K562 (cell line): Measurements from ENCODE around the gene ABCF3. TPM values are rescaled to one million over a fixed set of nuclear protein-coding genes. Genes with fewer than 3 reads are reported as not detected.

Experiments used
- CBFB ChIP-seq: sonication (generic); formaldehyde crosslinking; IDR thresholded peaks from 2 replicates; pipeline ENCODE4 v1.4.0; 2020; ENCODE audit warnings: mild to moderate bottlenecking, missing genetic modification reagents
- DPF2 ChIP-seq: fragments of 450-650 bp; IDR thresholded peaks from 2 replicates; pipeline ENCODE4 v1.6.1; 2016
- HNRNPLL ChIP-seq: fragments of 200-400 bp; formaldehyde crosslinking; IDR thresholded peaks from 2 replicates; pipeline ENCODE4 v1.6.1; 2017; ENCODE audit warnings: low read length, low read depth, mild to moderate bottlenecking; ENCODE audit not compliant: poor library complexity, severe bottlenecking
- LEF1 ChIP-seq: fragments of 450-650 bp; IDR thresholded peaks from 2 replicates; pipeline ENCODE4 v1.6.1; 2016; ENCODE audit warnings: mild to moderate bottlenecking
- MXI1 ChIP-seq: IDR thresholded peaks from 2 replicates; pipeline ENCODE4 v1.6.1; 2011; ENCODE audit warnings: low read depth, mild to moderate bottlenecking, improper control_type of control experiment, low read length
- polyA plus RNA-seq, 8 experiments: library from polyadenylated mRNA; depleted of rRNA in 4 of 8; stranded (reverse) in 5 of 8; unstranded in 3 of 8; fragments of >200 nt; fragmentation: Nextera tagmentation in 2 of 8; fragmentation: Illumina TruSeq in 1 of 8; extraction: Ambion mirVana in 2 of 8; extraction: Trizol in 1 of 8; gene quantifications; 2 replicates each; pipeline versions ENCODE4 v1.2.1 to v1.2.3, GENCODE V29; 2011 to 2014; ENCODE audit warnings: inconsistent platforms in 1 of 8, missing spikeins in 1 of 8
- total RNA-seq, 7 experiments: library from RNA; depleted of rRNA in 6 of 7; stranded (reverse); fragments of >200 nt in 6 of 7; fragmentation: Illumina TruSeq in 2 of 7; extraction: Trizol in 2 of 7; gene quantifications; 2 replicates each; pipeline versions ENCODE4 v1.2.1 to v1.2.3, GENCODE V29; 2011 to 2021; ENCODE audit warnings: low replicate concordance in 1 of 7
- TF ChIP-seq, protein P1 (sequence below), 2 experiments: fragments of 450-650 bp in 1 of 2; sonication (generic) in 1 of 2; formaldehyde crosslinking in 1 of 2; IDR thresholded peaks; 2 replicates each; pipeline versions ENCODE4 v1.7.1 to v1.9.0; 2016 to 2022; ENCODE audit warnings: inconsistent platforms in 1 of 2, mild to moderate bottlenecking in 1 of 2, missing genetic modification reagents in 1 of 2
- TF ChIP-seq, protein P2 (sequence below): fragments of 450-650 bp; formaldehyde crosslinking; IDR thresholded peaks from 2 replicates; pipeline ENCODE4 v1.4.0; 2022; ENCODE audit warnings: missing genetic modification characterization
- TF ChIP-seq, protein P3 (sequence below): fragments of 250-450 bp; sonication (Bioruptor Pico); IDR thresholded peaks from 2 replicates; pipeline ENCODE4 v1.5.0; 2021; ENCODE audit warnings: mild to moderate bottlenecking, borderline replicate concordance
- TF ChIP-seq, protein P4 (sequence below), 2 experiments: IDR thresholded peaks; 2 replicates each; pipeline ENCODE4 v1.6.1; 2011; ENCODE audit warnings: borderline replicate concordance in 1 of 2, control low read depth in 1 of 2, low read depth in 1 of 2, low read length in 1 of 2, mild to moderate bottlenecking in 1 of 2, mixed read lengths in 1 of 2, moderate library complexity in 1 of 2; ENCODE audit not compliant: insufficient read depth in 1 of 2, insufficient read length in 1 of 2, poor library complexity in 1 of 2, severe bottlenecking in 1 of 2; ENCODE audit errors: extremely low read depth in 1 of 2
- TF ChIP-seq, protein P5 (sequence below): fragments of 250-450 bp; sonication (Bioruptor Pico); IDR thresholded peaks from 2 replicates; pipeline ENCODE4 v1.5.0; 2021

Gene ABCF3
- total and polyA plus RNA-seq, 9 of the 15 experiments (the other 6 are each of a cell fraction or from before 2014, with no cell fraction given), result 6.7 to 77.9 (median 45.1) TPM

DNA sequence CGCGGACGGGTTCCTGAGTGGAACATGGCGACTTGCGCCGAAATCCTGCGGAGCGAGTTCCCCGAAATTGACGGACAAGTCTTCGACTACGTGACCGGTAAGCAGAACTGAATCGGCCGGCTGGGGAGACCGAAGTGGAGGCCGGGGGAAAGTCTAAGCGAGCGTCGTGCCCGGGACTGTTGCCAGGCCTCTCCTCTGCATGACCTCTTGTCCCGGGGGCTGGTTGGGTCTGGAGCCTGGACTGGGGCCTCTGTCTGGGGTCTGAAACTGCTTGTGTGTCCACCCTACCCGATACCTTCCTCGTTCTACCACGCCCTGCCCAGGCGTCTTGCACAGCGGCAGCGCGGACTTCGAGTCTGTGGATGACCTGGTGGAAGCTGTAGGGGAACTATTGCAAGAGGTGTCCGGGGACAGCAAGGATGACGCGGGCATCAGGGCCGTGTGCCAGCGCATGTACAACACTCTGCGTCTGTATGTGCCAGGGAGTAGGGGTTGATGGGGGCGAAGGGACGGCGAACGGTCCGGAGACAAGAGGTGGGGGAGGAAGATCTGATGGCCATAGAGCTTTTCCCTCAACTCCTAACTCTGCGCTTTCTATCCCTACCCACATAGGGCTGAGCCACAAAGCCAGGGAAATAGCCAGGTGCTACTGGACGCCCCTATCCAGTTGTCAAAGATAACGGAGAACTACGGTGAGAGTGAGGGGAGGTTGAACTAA lies at the start of gene ABCF3 (continued):
- TF ChIP-seq, protein P1, sequence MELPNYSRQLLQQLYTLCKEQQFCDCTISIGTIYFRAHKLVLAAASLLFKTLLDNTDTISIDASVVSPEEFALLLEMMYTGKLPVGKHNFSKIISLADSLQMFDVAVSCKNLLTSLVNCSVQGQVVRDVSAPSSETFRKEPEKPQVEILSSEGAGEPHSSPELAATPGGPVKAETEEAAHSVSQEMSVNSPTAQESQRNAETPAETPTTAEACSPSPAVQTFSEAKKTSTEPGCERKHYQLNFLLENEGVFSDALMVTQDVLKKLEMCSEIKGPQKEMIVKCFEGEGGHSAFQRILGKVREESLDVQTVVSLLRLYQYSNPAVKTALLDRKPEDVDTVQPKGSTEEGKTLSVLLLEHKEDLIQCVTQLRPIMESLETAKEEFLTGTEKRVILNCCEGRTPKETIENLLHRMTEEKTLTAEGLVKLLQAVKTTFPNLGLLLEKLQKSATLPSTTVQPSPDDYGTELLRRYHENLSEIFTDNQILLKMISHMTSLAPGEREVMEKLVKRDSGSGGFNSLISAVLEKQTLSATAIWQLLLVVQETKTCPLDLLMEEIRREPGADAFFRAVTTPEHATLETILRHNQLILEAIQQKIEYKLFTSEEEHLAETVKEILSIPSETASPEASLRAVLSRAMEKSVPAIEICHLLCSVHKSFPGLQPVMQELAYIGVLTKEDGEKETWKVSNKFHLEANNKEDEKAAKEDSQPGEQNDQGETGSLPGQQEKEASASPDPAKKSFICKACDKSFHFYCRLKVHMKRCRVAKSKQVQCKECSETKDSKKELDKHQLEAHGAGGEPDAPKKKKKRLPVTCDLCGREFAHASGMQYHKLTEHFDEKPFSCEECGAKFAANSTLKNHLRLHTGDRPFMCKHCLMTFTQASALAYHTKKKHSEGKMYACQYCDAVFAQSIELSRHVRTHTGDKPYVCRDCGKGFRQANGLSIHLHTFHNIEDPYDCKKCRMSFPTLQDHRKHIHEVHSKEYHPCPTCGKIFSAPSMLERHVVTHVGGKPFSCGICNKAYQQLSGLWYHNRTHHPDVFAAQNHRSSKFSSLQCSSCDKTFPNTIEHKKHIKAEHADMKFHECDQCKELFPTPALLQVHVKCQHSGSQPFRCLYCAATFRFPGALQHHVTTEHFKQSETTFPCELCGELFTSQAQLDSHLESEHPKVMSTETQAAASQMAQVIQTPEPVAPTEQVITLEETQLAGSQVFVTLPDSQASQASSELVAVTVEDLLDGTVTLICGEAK (IDR thresholded peaks at IDR 0.05), result peak; percentile 18; the same call in 1 of the 2 replicates
- TF ChIP-seq, protein P1 (CRISPR knock-in tag; IDR thresholded peaks at IDR 0.05), result no peak
- peak; percentile 89; the same call in 1 of the 2 replicates for TF ChIP-seq CBFB
- TF ChIP-seq, protein P2, sequence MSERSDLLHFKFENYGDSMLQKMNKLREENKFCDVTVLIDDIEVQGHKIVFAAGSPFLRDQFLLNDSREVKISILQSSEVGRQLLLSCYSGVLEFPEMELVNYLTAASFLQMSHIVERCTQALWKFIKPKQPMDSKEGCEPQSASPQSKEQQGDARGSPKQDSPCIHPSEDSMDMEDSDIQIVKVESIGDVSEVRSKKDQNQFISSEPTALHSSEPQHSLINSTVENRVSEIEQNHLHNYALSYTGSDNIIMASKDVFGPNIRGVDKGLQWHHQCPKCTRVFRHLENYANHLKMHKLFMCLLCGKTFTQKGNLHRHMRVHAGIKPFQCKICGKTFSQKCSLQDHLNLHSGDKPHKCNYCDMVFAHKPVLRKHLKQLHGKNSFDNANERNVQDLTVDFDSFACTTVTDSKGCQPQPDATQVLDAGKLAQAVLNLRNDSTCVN (CRISPR knock-in tag), result 0 out of 2 replicates have a peak, but pooled peaks have one; percentile 49
- TF ChIP-seq LEF1, result no peak
- TF ChIP-seq MXI1, result 0 out of 2 replicates have a peak, but pooled peaks have one; percentile 25
- peak; percentile 76 for TF ChIP-seq HNRNPLL
- TF ChIP-seq, protein P3, sequence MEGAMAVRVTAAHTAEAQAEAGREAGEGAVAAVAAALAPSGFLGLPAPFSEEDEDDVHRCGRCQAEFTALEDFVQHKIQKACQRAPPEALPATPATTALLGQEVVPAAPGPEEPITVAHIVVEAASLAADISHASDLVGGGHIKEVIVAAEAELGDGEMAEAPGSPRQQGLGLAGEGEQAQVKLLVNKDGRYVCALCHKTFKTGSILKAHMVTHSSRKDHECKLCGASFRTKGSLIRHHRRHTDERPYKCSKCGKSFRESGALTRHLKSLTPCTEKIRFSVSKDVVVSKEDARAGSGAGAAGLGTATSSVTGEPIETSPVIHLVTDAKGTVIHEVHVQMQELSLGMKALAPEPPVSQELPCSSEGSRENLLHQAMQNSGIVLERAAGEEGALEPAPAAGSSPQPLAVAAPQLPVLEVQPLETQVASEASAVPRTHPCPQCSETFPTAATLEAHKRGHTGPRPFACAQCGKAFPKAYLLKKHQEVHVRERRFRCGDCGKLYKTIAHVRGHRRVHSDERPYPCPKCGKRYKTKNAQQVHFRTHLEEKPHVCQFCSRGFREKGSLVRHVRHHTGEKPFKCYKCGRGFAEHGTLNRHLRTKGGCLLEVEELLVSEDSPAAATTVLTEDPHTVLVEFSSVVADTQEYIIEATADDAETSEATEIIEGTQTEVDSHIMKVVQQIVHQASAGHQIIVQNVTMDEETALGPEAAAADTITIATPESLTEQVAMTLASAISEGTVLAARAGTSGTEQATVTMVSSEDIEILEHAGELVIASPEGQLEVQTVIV, result no peak
- TF ChIP-seq, protein P4, sequence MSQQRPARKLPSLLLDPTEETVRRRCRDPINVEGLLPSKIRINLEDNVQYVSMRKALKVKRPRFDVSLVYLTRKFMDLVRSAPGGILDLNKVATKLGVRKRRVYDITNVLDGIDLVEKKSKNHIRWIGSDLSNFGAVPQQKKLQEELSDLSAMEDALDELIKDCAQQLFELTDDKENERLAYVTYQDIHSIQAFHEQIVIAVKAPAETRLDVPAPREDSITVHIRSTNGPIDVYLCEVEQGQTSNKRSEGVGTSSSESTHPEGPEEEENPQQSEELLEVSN (IDR thresholded peaks at IDR 0.05; ENCODE audit: borderline replicate concordance in 1 of 2, extremely low read depth in 1 of 2, insufficient read depth in 1 of 2, insufficient read length in 1 of 2, low read depth in 1 of 2, low read length in 1 of 2, poor library complexity in 1 of 2, severe bottlenecking in 1 of 2), result no peak
- TF ChIP-seq DPF2, result no peak
- TF ChIP-seq, protein P5, sequence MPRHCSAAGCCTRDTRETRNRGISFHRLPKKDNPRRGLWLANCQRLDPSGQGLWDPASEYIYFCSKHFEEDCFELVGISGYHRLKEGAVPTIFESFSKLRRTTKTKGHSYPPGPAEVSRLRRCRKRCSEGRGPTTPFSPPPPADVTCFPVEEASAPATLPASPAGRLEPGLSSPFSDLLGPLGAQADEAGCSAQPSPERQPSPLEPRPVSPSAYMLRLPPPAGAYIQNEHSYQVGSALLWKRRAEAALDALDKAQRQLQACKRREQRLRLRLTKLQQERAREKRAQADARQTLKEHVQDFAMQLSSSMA (CRISPR knock-in tag), result peak; percentile 79; the same call in 1 of the 2 replicates
